DMS53 treated with DMSO at 0.1 percent for 48 hours (cell line): ENCODE data around the gene DUSP1.
A peak's percentile ranks its signal among the peaks of the same experiment; 100 is the strongest.

Experiments
- DNase-seq: peaks from one replicate; lab custom pipeline; 2025; ENCODE audit not compliant: unreplicated experiment; lab: John Stamatoyannopoulos, UW

The DUSP1 gene

GRCh38 chr5:172745838-172746237, 25.2 kb downstream of the DUSP1 start:
- no peak for DNase-seq

- DNase-seq = no peak
These were observed 25.6 kb downstream of the DUSP1 start for GRCh38 chr5:172745406-172745805.

- no peak for DNase-seq
These were observed 26.6 kb downstream of the DUSP1 start for GRCh38 chr5:172744123-172745104.

DNA sequence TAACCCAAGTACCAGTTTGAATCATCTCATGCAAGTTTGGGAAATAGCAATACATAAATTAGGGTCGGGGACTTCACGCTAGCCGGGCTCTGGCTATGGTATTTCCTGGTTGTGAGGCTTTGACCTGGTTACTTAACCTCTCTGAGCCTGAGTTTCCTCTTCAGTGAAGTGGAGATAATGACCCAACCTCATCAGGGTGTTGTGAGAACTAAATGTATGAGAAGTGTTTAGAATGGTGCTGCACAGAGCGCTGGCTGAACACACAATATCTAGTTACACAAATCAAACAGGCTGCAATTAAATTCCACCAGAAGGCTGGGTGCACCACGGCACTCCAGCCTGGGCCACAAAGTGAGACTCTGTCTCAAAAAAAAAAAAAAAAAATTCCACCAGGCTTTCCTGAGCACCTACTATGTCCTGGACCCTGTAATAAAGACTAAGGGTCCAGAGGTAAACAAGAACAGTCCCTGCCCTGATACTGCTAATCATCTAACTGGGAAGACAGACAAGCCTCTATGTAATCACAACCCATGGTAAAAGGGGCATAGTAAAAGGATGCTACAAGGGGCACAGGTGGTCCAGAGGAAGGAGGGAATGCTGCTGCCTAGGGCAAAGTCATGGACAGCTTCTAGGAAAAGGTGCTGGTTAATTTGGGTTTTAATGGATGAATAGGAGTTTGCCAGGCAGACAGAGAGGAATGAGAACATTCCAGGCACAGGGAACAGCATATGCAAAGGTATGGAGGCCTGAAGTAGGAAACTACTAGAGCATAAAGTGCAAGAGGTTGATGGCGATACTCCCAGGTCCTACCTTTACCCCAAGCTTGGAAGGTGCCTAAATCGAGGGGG, 27.7 kb downstream of the DUSP1 start:
- no peak for DNase-seq

DNA sequence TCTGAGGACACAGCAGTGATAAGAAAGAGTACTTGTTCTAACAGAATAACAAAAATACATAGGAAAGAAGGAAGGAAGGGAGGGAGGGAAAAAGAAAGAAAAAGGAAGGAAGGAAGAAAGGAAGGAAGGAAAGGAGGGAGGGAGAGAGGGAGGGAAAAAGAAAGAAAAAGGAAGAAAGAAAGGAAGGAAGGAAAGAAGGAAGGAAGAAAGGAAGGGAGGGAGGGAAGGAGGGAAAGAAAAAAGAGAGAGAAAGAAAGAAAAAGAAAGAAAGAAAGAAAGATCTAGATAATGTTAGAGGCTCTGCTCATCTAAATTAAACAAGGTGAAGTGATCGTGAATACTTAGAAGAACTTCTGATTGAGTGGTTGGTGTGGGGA, 29.8 kb downstream of the DUSP1 start:
- no peak for DNase-seq

DNA sequence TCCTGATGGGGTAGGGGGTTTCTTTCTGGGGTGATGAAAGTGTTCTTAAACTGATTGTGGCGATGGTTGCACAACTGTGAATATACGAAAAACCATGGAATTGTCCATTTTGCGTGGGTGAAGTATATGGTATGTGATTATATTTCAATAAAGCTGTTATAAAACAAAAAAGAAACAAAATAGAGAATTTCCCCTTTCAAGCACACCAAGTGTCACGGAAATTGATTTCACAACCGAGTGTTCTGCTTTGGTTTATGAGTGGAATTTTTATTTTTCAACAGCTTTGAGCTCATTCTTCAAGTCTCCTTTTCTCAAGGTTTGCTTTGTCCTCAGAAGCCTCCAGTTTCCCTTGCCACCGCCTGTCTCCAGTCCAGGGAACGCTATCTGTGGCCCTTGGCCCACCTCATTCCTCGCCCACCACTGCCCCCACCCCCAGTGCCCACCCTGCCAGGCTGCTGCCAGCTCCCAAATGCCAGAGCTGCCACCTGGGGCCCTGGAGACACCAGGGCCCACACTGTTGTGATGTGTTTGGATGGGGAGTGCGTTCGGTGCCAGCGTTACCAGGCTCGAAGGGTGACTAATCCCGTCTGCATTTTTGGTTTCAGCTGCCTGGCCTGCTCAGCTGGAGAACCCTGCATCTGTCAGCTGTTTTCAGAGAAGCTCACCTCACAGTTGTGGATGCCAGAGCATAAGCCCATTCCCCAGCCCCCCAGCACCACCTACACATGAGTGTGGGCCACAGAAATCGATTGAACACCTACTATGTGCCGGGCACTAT, 30.4 kb downstream of the DUSP1 start:
- DNase-seq = no peak

DNA sequence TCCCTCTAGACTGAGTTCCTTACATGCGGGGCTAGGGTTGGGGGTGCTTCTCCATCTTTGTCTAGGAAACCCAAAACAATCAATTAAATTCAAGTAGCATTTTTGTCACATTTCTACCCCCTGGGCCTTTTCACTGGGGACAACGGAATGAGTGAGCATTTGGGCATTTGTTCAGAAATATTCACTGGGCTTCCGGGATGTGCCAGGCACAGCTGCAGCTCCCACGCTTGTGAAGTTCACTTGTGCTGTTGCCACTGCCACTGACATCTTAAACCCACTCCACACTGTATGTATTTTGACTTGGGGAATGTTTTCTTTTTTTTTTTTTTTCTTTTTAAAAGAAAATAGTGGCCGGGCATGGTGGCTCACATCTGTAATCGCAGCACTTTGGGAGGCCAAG, 31.6 kb downstream of the DUSP1 start:
- DNase-seq = no peak

DNA sequence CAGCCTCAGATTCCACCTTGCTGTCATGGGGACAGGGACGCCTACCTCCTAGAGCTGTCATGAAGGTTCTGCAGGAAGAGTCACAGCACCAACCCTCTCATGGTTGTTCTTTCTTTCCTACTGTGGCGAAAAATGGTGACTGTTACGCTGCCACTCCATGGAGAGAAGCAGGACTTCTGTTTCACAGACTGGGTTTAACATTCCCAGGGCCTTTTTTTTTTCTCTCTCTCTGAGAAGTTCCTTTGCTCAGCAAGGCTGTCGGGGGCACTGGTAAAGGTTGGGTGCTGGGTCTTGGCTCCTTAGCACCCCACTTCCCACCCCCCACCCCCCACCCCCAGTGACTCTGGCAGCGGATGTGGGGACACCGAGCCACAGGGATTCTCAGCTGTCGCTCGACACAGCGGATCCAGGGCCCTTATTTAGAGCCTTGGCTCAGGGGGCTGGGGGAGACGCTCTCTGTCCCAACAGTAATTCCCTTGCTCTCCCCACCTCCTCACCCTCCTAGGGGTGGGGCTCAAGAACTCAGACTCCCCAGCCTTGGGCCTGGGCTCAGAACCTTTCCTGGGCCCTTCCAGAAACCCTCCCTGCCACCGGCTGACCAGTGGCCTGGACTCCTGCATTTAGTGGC, 34.4 kb downstream of the DUSP1 start:
- peak; percentile 62 for DNase-seq

DNA sequence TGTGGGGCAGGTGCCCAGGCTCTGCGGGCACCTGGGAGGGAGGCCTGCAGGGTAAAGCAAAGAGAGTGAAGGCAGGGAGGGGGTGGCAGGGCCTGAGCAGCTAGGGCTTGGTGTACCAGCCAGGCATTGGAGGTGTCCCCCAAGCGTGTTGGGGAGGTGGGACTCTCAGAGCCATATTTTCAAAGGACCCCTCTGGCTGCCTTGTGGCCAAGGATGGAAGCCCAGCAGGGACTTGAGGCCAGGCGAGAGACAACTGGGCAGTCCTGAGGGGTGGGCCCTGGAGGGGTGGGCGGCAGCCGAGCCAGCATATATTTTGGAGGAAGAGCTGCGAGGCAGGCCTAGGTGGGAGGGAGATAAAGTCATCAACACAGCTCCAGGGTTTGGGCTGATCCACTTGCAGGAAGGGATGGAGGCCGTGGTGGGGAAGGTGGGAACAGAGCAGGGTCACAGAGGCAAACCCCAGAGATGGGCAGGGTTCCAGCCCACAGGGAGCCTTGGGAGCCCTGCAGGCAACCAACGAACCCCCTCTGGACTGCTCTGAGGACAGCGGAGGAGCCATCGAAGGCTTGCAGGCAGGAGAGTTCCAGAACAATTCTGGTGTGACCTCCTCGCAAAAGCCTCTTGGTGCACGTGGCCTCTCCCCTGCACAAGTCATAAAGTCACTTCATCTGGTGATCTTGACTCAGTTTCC, 35.7 kb downstream of the DUSP1 start:
- no peak for DNase-seq

- DNase-seq = no peak
These were observed 37.0 kb downstream of the DUSP1 start for GRCh38 chr5:172733974-172734346.

DNA sequence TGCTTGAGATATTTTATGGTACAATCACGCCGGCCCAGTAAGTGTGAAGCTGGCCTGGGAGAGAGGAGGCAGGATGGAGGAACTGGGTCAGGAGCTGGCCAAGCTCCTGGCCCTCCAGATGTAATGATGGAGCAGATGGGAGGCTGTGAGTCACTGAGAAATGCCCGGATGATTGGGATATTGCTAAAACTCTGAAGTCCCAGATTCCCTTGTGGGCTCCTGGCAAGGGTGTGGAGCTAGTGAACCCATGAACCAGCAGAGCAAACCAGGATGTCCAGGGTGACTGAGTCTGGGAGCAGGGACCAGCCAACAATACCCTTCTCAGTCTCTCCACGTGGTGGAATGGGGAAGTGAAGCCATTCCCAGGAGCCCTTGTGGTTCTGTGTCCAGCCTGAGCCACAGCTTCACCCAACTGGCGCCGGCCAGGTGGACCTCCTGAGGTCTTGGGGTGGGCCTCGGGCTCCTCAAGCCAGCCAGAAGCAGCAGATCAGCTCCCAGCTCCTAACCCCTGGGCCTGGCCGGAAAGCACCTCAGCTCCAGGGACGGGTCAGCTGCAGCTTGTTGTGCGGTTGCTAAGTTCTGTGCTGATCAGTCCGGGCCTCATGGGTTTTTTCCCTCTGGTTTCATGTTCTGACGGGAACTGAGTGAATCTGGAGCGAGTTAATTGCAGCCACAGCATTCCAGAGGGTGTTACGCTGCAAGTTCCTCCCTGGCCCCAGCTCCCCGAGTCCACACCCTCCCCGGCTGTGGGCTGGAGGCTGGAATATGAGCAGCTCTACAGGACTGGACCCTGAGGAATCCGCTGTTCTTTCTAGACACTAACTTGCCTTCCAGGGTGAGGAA, 37.6 kb downstream of the DUSP1 start:
- no peak for DNase-seq

DNA sequence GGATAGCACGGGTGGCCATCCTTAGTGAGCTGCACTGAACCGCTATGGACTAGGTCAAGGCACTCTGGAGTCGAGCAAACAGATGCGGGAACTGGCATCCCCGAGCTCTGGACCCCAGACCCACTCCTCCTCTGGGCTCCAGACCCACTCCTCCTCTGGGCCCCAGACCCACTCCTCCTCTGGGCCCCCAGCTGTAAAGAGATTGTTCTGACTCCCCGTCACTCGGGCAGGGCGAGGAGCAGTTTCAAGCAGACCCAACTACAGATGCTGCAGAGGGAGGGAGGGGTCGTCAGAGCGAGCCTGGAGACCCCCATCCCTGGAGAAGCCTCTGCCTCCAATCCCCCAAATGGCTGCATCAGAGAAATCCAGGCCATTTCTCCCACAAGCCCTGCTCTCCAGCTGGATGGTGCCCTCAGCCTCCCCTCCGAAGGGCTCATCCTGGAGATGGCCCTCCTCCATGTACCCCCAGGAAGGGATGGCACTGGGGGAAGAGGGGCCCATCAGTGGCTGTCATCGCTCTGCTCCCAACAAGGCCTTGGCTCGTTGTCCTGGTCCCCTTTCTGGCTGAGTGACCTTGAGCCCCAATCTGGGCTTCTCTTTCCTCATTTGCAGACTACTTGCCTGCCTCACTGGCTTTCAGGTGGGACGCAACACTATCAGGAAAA, 38.7 kb downstream of the DUSP1 start:
- no peak for DNase-seq

- DNase-seq = no peak
These were observed 39.3 kb downstream of the DUSP1 start for GRCh38 chr5:172731680-172732074.

- DNase-seq = peak; percentile 81
These were observed 39.9 kb downstream of the DUSP1 start for GRCh38 chr5:172730981-172731679.

DNA sequence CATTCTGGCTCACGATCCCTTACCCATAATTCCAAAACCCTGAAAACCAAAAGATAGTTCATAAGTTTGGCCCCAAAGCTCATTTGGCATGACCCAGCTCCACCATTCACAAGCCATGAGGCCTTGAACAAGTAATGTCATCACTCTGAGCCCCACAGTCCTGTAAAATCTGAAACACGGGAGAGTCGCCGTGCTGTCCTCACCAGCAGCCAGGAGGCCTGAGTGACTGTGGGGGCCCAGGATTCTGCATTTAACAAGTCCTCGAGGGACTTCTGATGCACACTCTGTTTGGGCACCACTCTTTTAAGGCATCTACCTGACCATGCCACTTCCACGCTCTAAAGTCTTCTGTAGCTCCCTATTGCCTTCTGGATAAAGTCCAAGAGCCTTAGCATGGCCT, 40.8 kb downstream of the DUSP1 start:
- no peak for DNase-seq

DNA sequence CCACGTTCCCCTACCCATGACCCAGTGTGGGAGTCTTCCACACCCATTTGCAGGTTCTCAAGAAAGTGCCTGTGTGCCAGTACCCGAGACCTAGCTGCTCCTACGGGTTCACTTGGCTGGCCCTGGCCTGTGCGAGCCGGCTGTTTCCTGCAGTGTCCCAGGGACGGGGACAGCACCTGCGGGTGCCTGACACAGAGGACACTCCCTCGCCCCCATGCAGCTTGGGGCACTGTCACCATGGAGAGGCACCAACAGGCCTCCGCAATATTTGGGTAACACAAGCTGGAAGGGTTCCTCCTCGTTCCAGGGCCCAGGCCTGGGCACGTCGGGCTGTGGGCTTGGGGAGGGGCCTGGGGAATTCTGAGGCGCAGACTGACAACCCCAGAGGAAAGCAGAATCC, 41.4 kb downstream of the DUSP1 start:
- DNase-seq = no peak

DNA sequence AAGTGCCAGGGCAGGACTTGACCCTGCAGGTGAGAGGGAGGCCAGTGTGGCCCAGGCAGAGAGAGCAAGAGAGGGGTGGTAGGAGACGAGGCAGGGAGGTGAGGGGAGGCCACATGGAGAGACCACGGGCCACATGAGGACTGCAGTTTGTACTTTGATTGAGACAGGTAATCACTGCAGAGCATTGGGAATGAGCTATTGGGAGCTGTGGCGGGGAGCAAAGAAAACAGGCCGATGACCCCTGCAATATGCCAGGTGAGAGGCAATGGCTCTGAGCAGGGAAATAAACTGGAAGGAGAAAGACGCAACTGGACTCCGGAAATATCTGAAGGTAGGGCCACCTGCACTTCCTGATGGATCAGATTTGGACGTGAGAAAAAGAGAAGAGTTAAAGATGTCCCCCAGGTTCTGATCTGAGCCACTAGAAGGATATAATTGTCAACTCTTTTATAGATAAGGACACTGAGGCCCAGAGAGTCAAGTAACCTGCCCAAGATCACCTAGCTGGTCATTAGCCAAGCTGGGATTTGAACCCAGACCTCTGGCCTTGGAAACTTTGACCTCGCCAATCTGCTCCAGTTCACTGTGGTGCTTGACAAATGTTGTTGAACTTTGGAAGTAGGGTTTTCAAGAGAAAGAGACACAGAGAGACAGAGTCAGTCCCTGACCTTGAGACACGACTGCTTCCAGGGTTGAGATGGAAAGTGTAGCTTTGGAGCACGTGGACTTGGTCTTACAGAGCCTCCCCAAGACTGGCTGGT, 42.3 kb downstream of the DUSP1 start:
- no peak for DNase-seq
